Measurements from ENCODE around the gene CA10.
A peak's percentile ranks its signal among the peaks of the same experiment; 100 is the strongest.

CA10 gene

DNA sequence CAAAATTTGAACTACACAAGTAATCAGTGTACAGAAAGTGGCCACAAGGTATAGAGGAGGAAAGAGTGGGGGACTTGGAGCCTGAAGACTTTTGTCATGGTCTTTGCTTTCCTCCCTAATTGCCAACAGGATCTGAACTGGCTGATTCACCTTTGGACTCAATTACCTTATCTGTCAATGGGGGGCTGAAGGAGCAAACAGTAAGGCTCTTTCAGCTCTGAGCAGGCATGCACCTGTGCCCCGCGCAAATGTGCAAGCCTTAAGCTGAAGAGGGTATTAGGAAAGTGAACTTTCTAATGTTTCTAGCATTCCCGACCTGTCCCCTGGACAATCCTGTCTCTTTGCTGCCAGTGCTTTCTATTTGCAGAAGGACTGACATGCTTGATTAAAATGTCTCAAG, 302.7 kb downstream of the CA10 start:
- no peak for DNase-seq

DNA sequence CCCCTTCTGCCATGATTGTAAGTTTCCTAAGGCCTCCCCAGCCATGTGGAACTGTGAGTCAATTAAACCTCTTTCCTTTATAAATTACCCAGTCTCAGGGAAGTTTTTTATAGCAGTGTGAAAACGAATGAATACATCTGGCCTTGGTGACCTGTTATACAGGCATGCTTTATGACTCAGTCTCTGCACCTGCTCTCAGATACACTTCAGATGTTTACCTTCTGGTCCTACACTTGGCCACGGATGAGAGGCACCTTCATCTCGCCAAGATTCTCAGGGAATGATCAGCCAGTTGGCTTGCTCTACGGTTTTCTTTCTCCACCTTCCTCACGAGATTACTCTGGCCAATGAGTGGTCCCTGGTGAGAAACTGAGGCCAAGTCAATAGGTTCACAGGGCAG, 304.7 kb downstream of the CA10 start:
- DNase-seq = no peak

DNA sequence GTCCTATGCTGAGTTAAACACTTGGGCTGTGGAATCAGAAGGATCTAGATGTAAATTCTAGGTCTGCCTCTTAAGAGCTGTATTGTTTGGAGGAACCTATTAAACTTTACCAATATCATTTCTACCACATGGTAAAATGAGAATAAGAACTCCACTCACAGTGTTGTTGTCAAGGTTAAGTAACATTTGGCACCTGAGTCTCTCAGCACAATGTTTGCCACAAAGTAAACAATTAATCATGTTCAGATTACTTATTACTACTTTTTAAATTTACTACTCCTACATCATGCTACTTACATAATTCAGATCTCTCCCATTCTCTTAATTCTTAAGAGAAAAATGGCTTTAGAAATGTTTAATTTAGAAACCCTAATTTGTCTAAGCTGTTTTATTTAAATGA, 305.9 kb downstream of the CA10 start:
- DNase-seq = no peak

DNA sequence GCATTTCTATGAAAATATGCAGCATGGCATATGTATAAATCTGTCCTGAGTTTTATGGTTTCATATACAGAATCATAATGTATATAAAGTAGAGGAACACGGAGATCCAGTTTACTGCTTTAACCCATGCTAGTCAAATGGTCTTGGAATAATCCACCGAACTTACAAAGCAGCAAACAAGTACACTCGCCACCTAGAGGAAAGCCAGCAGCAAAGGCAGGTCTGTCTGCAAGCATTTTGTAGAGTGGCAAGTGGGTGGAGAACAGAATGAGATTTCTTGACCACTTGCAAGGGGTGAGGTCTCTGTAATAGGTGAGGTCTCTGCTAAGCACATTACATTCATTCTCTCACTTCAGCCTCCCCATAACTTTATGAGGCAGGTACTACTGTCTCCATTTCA, 308.3 kb downstream of the CA10 start:
- DNase-seq = no peak

DNA sequence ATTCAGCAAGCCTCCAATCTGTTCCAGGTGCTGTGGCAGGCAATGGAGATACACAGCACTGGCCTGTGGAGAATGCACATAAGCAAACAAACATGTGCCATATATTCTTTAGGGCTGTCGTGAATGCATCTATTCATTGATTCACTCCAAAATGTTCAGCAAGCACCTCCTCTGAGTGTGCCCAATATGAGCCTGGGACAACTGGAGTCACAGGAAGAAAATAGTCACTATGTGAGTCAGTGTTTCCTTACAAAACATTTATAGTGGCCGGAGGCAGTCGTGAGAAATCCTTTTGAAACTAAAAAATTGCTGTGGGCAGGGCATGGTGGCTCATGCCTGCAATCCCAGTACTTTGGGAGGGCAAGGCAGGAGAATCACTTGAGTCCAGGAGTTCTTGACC, 310.1 kb downstream of the CA10 start:
- no peak for DNase-seq

DNA sequence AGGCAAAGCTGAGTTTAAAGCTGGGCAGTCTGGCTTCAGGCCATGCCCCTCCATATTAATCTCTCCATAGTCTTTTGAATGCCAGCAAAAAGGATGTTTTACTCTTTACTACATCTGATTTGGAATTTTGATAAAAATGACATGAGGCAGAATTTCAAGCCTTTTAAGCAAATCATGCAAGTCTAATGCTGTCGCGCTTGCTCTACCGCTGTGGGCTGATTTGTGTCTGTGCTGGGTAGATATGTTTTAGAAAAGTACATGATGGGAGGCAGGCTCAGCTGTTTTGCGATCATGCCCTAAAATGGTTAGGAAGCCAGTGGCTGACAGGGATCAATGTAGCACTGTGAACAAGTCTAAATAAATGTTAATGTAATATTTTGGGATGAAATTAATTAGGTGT, 311.9 kb downstream of the CA10 start:
- DNase-seq = no peak

DNA sequence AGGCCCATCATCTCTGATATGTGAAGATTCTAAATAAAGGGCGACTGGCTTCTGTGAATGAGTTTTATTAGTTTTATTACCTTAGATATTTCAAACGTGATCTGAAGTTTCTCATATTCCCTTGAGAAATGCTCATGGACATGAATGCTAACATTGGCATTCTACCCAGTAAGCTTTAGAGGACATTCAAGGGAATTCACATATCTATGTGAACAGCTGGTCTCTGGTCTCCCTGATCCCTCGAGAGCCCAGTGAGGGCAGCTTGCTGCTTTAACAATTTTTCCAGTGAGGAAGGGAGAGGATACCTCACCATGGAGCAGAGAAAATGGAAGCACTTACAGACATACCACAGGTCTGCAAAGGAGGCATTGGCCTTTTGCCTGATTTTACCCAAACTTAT, 312.7 kb downstream of the CA10 start:
- no peak for DNase-seq

DNA sequence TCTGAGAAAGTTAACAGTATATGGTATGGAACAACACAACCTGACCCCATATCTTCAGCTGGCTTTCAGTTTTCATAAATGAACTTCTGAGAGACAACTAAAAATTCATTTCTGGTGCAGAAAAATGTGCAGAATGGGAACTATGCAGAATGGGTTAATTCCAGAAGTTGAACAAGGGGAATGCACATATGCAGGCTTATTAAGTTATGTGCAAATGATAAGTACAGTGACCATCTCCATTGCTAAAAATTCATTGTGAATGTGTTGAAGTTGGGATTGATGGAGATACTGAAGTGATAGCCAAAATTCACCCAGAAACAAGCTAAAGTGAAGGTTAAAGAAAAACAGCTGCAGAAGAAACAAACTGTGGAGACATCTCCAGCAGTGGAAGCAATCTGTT, 315.8 kb downstream of the CA10 start:
- no peak for DNase-seq

DNA sequence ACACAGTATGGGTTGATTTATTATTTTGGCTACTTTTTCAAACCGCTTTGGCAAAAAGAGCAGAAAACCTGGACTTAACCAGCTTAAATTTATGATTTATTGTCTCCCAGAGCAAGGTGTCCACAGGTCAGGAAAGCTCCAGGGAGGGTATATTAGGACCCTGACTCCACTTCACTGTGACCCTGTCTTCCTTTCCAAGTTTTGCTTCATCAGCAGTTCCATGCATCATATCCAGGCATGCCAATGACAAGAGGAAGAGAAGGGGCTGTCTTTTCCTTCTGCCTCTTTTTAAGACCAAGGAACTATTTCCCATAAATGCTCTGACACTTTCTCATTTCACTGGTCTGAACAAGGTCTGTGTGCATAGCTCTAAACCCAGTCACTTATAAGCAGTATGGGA, 316.8 kb downstream of the CA10 start:
- DNase-seq = no peak

DNA sequence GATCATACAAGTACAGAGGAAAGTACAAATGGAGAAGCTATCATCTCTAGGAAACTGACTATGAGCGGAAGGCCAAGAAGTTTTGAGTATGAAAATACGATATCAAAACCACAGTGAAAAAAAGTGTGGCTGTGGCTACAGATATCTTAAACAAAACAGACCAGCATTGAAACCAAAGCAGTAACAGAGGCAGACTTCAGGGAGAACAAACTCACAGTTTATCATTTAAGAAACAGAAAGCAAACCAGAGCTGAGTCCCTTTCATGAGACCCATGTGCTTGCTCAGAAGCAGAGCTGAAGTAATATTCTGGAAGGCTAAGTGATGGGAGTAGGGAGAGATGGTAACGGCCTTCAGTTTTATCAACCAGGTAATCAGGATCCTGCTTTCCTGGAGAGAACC, 317.8 kb downstream of the CA10 start:
- no peak for DNase-seq

DNA sequence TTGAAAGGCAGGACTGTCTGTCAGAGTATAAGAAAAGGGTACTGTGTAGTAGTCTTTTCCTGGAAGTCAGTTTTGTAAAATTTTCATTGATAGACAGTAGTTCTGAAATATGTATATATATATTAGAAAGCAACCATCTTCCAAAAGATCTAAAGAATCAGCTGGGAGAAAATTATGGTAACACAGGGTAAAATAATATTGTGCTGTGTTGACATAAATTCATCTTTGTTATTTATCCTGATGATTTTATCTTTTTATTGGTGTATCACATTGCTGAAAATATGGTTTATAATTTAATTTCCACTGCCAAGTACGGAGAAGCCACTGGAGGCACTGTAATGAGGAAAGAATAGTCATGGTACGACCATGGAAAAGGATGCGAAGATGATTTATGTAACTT, 324.9 kb downstream of the CA10 start:
- DNase-seq = no peak

DNA sequence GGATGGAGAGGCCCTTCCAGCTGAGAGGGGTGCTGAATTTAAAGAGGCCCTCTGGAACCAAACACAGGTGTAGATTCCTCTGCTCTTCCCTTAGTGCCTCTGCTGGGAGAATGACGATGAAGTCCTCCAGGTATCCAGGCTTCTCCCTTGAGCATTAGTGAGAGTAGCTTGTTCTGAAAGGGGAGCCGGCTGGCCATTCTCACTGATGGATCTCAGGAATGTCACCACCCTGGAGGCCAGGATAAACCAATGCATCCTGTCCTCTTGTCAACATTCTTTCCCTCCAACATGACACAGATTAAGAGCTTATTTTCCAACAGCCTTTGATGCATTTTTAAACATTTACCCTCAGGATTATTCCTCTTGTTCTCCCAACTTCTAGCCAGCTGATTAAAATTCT, 325.5 kb downstream of the CA10 start:
- DNase-seq = no peak

DNA sequence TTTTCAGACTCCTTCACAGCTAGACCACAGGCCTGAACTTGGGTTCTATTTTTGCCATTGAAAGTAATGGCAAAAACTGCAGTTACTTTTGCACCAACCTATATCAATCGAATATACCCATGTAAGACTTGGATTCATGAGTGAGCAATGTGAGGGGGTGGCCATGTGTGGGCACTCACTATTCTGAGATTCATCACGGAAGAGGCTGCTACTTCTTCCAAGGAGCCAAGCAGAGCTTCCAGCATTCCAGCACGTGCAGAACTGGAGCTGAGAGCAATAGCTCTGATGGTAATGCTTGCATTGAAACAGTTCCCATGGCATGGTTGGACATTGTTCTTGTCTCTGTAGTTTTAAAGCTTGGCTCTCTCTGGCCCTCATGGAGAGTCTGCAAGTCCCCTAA, 327.6 kb downstream of the CA10 start:
- no peak for DNase-seq

DNA sequence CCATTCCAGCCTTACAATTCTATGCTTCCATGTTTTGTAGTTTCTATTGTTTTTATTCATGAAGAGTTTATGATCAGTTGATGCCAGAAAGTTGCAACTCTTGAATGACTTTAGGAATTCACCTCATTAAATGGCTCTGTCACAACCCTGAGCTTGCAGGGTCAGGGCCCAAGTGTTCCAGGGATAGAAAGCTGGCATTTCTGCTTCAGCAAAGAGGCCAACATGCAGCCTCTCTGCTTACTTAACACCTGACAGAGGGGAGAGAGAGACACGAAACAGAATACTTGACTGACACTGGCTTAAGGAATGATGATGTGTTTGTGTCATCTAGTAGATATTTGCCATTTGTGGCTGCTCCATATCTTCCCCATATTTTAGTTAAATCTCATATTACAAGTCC, 328.1 kb downstream of the CA10 start:
- no peak for DNase-seq

DNA sequence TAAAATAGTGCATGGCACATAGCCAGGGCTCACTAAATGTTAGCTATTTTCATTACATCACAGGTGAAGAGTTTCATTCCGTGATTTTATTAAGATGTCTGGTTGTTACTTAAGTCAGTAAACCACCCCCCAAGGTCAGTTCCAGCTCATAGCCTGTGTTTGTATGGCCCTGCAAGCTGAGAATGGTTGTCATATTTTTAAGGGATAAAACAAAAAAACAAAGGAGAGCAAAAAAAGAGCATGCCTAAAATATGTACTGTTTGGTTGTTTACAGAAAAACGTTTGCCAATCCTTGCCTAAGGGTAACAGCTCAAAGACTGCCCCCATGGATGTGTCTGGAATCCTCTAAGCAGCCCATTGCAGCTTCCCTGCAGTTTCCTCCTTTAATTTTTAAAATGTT, 329.6 kb downstream of the CA10 start:
- no peak for DNase-seq

DNA sequence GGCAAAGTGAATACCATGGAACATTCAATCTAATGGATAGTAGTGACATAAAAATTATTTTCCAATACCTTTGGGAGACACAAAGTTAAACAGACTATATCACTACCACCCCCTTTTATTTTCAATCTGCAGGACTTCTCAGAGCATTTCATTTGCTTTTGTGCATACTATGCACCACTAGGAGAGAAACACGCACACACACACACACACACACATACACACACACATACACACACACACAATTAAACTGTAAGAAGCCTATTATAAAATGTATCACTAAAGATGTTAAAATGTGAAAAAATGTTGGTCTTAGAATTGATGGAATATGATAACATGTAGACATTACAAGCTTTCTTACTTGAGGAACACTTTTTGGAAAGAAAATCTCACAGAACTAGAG, 331.4 kb downstream of the CA10 start:
- no peak for DNase-seq

DNA sequence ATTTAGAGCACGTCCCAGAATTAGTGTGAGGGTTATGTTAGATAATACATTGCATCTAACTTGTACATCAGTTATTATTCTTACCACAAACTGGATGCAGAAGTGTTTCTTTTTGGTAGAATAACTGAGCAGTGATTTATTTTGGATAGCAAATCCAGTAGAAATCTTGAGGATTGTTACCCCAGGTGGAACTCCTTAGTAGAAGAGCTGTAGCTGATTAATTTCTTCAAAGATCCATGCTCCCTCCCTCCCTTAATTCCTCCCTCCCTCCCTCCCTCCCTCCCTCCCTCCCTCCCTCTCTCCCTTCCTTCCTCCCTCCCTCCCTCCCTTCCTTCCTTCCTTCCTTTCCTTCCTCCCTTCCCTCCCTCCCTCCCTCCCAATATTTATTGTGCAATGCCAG, 337.7 kb downstream of the CA10 start:
- no peak for DNase-seq

DNA sequence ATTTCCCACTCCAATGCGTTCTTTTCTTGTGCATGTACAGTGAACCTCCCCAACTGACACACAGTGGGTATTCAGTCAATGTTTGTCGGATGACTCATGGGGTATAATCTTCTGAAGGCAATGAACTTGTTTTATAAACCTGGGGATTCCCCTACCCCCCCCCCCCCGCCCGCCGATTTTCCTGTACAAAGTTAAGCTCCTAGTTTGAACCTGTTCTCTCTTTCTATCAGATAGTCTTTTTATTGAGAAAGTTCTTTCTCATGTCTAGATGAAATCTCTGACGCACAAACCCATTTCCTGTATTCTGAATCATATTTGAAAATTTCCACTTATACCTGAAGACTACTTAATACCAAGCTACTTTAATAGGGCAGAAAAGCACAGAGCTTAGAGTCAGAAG, 338.3 kb downstream of the CA10 start:
- DNase-seq = no peak

DNA sequence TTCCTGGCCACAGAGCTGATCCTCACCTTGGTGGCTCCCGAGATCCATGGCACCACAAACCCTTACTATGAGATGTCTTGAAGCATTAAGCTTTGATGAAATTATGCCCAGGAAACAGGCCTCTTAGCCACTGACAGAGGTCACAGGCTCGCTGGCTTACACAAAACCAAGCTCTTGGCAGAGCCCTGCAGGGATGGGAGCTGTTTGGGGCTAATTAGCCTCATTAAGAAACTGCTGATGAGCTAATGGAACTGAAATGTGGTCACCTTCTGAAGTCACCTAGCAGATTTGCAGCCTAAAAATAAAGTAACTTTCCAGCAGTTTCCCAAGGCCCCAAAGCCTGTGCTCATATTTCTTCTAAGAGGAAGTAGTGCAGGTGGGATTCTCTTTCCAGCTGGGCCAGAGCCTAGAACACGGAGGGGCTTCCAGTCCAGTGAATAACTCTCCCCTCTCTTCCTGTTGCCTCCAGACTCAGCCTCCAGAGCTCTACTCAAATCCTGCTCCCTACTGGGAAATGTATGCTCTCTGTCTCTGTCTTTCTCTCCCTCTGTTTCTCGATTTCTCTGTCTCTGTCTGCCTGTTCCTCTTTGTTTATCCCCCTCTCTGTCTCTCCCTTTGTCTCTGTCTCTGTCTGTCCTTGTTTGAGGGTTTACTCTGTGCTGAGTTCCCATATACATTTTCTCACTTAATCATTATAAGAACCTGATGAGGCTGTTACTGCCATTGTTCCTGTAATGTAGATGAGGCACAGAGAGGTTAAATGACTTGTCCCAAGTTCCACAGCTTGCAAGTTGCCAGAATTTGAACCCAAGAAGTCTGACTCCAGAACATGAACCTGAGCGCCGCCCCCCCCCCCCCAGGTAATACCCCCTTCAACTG, 338.9 kb downstream of the CA10 start:
- peak; percentile 44 for DNase-seq

DNA sequence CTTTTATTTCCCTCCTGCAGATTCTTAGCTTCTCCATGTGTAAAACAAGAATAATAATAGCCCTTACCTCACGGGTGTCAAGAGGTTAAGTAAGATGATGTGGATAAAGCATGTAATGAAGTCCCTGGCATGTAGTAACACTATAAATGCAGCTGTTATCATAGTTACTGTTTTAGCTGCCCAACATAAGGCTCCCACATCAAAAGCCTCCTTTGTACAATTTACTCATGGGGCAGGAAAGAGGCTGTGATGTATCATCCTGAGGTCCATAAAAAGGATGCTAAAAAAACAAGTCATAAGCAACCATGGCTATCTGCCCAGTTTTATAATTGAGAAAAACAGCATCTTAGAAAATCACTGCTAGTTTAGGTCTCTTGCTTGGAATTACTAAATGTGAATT, 339.7 kb downstream of the CA10 start:
- no peak for DNase-seq

DNA sequence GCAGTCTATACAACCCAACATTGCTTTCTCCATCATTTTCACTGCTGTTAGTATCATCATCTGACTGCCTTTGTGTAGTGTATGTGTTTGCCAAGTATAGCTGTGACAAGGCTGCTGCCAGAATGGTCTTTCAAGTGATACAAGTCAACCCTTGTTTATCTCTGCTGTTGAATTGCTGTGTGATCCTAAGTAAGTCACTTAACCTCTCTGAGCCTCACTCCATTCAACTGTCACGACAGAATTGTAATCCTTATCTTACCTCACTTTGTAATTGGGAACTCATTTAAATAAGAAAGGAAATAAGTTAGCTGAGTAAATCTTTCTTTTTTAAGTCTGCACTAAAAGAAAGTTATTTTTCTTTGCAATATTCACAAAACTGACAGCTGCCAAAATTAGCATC, 340.6 kb downstream of the CA10 start:
- no peak for DNase-seq

DNA sequence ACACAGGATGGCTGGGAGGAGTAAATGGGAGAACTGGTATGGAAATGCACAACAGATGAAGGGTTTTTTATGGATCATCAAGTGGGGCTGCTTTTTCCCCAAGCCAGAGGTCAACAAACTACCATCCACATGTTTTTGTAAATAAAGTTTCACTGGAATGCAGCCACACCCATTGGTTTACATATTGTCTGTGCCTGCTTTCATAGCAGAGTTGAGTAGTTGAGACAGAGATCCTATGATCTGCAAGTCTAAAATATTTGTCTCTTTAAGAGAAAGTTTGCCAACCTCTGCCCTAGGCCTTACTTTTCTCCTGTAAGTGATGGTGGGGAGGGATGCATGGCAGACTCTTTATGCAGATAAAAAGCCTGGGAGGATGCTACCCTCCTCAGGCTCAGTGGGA, 341.4 kb downstream of the CA10 start:
- no peak for DNase-seq

DNA sequence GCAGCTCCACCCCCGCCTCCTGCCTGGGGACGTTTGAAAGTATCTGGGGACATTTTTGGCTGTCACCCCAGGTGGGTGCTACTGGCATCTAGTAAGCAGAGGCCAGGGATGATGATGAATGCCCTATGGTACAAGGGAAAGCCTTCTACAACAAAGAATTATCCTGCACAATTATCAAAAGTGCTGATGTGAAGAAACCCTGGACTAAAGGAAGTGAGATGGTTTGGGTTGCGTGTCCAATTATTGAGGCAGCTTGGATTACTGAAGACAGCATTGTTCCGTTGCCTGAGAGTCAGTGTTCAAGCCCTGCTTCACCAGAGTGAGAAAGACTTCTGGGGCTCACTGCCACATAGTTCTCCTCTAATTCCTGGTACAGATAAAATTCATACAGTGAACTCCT, 343.4 kb downstream of the CA10 start:
- DNase-seq = no peak

DNA sequence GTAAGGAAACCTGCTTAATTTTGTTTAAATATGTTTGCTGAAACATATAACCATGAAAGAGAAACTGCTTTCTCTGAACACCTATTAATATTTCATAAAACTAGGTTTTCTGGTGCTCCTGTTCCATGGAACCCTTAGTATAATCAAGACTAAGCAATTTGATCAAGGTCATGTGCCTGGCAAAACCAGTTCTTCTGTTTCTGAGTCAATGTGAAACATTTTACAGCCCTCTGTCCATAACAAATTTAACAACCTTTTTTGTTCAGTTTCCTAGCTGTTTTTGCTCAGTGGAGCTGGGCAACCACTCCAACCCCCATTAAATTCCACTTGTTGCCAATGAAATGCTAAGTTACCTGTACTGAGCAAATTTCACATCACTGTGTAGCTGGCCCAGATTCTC, 344.0 kb downstream of the CA10 start:
- DNase-seq = no peak

DNA sequence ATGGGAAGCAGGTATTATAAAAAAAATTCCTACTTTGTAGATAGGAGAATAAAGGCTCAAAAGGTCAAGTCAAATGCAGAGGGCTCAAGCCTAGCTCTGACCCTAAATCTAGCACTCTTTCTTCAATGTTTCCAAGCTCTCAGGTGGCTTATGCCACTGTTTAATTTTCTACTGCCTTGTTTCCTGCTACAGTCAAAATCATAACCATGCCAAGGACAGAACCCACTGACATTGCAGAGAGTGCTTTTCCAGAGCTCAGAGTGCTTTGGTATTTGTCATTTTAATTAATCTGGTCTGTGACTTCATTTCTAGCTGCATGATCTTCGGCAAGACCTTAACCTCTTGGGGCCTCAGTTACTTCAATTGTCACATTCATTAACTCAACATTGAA, 344.7 kb downstream of the CA10 start:
- no peak for DNase-seq
